ENCODE results near the gene FIS1.
"Not testable (repeated sequence)": the region's sequence is repeated elsewhere in the genome, so short reads cannot be mapped to it uniquely, and the experiment has no call there.

The FIS1 gene

GRCh38 chr7:101255796-101256195 is 10.9 kb upstream of the FIS1 start:
- DNase-seq: no peak

- DNase-seq: not testable (repeated sequence)
Observed at GRCh38 chr7:101253199-101253598, 8.3 kb upstream of the FIS1 start.

GRCh38 chr7:101251871-101252659 is 7.2 kb upstream of the FIS1 start:
- DNase-seq: peak; percentile 93 to 99

GRCh38 chr7:101250324-101250723 is 5.4 kb upstream of the FIS1 start:
- DNase-seq: no peak

GRCh38 chr7:101248276-101248675 is 3.4 kb upstream of the FIS1 start:
- no peak for DNase-seq

- DNase-seq: no peak
Observed at GRCh38 chr7:101245147-101245668, 327 bp upstream of the FIS1 start.

- DNase-seq: no peak
Observed at GRCh38 chr7:101243646-101244374, 1.1 kb downstream of the FIS1 start.

- DNase-seq: no peak
Observed at GRCh38 chr7:101241443-101242349, 3.2 kb downstream of the FIS1 start.

- DNase-seq: no peak
Observed at GRCh38 chr7:101241015-101241363, 3.9 kb downstream of the FIS1 start.

- no peak for DNase-seq
Observed at GRCh38 chr7:101240226-101241014, 4.5 kb downstream of the FIS1 start.

- DNase-seq: no peak
Observed at GRCh38 chr7:101239951-101240220, 5.0 kb downstream of the FIS1 start.

- no peak for DNase-seq
Observed at GRCh38 chr7:101239191-101239950, 5.5 kb downstream of the FIS1 start.

- DNase-seq: no peak
Observed at GRCh38 chr7:101238226-101239182, 6.4 kb downstream of the FIS1 start.

GRCh38 chr7:101237206-101238067 is 7.4 kb downstream of the FIS1 start, which contains the start of gene CLDN15:
Gene CLDN15, minus strand, starts transcription at chr7:101237802. Its CDS starts 221 bp downstream, at chr7:101237581.
- DNase-seq: no peak

- no peak for DNase-seq
Observed at GRCh38 chr7:101236292-101236835, 8.5 kb downstream of the FIS1 start.

GRCh38 chr7:101235522-101235921 is 9.4 kb downstream of the FIS1 start:
- DNase-seq: no peak

GRCh38 chr7:101235050-101235449 is 9.8 kb downstream of the FIS1 start:
- no peak for DNase-seq

- DNase-seq: no peak
Observed at GRCh38 chr7:101234636-101235035, 10.2 kb downstream of the FIS1 start.

- DNase-seq: no peak
Observed at GRCh38 chr7:101233907-101234547, 10.9 kb downstream of the FIS1 start.
